Astrocyte of the cerebellum (primary cell): ENCODE measurements around the gene SENP8.

Experiments
- DNase-seq: peaks from one replicate; pipeline ENCODE4 v3.0.0-alpha.2; 2011; ENCODE audit warnings: low read depth
- H3K4me3 ChIP-seq: 2 replicates; pipeline ENCODE4 v1.5.1; 2011; ENCODE audit warnings: mild to moderate bottlenecking, low read depth, low read length, moderate library complexity
- in situ Hi-C: cut with HindIII; loops from 2 replicates; pipeline ENCODE4 v1.10.0; 2017; ENCODE audit warnings: low sequenced_read_pairs
- TF ChIP-seq, protein P1 (sequence below): IDR thresholded peaks from 2 replicates; pipeline ENCODE4 v1.5.1; 2012; ENCODE audit warnings: low read length, low read depth, moderate library complexity, mild to moderate bottlenecking; ENCODE audit errors: missing control alignments

The SENP8 gene

DNA sequence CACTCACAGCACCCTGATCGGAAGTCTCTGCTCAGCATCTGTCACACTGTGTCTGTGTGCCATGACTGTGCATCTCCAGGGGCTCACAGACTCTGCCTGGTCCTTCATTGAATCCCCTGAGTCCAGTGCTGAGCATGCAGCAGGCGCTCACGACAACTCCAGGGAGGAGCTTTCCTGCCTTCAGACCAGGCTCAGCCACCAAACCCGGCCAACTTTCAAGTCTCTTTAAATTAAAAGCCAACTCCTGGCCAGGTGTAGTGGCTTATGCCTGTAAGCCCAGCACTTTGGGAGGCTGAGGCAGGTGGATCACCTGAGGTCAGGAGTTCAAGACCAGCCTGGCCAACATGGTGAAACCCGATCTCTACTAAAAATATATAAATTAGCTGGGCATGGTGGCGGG is 55.2 kb downstream of the SENP8 start:
- DNase-seq: no peak
- H3K4me3 ChIP-seq: no peak overlapping the region
- in situ Hi-C loops: no loop called here
- TF ChIP-seq, protein P1, sequence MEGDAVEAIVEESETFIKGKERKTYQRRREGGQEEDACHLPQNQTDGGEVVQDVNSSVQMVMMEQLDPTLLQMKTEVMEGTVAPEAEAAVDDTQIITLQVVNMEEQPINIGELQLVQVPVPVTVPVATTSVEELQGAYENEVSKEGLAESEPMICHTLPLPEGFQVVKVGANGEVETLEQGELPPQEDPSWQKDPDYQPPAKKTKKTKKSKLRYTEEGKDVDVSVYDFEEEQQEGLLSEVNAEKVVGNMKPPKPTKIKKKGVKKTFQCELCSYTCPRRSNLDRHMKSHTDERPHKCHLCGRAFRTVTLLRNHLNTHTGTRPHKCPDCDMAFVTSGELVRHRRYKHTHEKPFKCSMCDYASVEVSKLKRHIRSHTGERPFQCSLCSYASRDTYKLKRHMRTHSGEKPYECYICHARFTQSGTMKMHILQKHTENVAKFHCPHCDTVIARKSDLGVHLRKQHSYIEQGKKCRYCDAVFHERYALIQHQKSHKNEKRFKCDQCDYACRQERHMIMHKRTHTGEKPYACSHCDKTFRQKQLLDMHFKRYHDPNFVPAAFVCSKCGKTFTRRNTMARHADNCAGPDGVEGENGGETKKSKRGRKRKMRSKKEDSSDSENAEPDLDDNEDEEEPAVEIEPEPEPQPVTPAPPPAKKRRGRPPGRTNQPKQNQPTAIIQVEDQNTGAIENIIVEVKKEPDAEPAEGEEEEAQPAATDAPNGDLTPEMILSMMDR: no peak

GRCh38 chr15:72173864-72174550 is 55.8 kb downstream of the SENP8 start:
- TF ChIP-seq, protein P1: no peak
- no peak overlapping the region for H3K4me3 ChIP-seq
- no peak for DNase-seq
- in situ Hi-C loops: no loop called here

DNA sequence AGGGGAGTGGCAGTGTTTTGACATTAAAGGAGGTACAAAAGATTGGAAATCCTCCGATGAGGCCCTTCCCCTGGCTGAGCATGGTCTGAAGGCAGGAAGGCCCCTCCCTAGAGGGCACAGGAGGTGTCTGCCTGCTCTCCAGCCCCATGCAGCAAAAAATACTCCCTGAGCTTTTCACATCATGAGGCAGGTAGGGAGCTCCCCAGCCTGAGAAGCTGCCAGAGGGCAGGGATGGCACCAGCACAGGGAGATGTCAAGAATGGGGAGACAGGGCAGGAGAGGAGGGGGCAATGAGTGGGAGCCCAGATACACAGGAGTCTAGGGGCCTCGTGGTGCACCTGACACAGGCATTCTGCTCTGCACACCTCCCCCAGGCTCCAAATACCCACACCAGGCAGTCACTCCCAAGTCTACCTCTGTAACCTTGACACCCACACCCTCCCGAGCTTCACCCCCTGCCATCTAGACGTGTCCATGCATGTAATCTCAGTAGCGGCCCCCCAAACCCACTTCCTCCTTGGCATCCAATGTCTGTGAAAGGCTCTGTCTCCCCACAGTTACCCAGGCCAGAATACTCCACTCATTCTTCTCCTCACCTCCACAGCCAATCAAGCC is 56.5 kb downstream of the SENP8 start:
- TF ChIP-seq, protein P1: no peak
- H3K4me3 ChIP-seq: no peak overlapping the region
- DNase-seq: no peak
- in situ Hi-C loops: no loop called here

- no peak for DNase-seq
- in situ Hi-C loops: no loop called here
- H3K4me3 ChIP-seq: no peak overlapping the region
- TF ChIP-seq, protein P1: no peak
Observed at GRCh38 chr15:72175186-72176044, 57.2 kb downstream of the SENP8 start.

GRCh38 chr15:72176159-72176558 is 58.0 kb downstream of the SENP8 start:
- no peak for DNase-seq
- TF ChIP-seq, protein P1: no peak
- in situ Hi-C loops: no loop called here
- no peak overlapping the region for H3K4me3 ChIP-seq

DNA sequence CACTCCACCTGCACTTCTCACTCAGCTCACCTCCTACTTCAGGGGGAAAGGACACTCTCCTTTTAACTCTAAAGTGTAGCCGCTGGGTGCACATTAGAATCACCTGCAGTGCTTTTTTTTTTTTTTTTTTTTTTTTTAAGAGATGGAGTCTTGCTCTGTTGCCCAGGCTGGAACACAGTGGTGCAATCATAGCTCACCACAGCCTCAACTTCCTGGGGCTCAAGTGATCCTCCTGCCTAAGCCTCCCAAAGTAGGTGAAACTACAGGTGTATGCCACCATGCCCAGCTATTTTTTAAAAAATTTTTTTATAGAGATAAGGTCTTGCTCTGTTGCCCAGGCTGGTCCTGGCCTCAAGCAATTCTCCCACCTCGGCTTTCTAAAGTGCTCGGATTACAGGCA is 58.5 kb downstream of the SENP8 start:
- TF ChIP-seq, protein P1: no peak
- DNase-seq: no peak
- no peak overlapping the region for H3K4me3 ChIP-seq
- in situ Hi-C loops: no loop called here
